HG03457 (cell line): Measurements from ENCODE around the gene ACYP2.

ENCODE experiments used
- ATAC-seq: cut with Tn5 transposase; IDR thresholded peaks from one replicate; pipeline ENCODE4 v1.9.1; 2021; ENCODE audit warnings: moderate number of reproducible peaks; ENCODE audit not compliant: unreplicated experiment

ACYP2 gene

DNA sequence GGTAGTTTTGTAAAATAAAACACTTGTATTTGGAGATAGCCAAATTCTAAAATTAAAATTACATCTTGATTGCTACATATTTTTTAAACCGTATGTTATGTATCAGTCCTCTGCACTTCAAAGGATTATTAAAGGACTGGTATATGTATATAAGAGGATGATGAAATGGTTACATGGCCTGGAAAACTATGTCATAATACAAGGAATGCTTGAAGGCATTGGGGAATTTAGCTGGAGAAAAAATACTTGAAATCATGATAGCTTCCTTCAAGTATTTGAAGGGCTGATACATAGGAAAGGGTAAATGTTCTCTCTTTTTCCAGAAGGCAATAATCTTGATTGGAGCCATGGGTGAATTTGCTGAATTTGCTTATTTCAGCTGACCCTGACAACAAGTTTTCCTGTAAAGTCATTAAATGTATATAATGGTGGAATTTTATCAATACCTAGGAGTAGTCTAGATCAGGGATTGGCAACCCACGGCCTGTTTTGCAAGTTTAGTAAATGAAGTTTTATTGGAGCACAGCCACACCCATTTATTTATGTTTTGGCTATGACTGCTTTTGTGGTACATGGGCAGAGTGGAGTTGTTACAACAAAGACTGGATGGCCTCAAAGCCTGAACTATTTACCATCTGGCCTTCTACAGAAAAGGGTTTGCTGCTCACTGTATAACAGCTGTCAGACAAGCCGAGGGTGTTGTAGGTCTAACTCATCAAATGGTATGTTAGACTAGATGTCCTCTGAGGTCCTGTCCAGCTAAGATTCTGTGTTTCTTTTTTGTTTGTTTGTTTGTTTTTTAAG lies 34.4 kb downstream of the ACYP2 start:
- no peak for ATAC-seq

DNA sequence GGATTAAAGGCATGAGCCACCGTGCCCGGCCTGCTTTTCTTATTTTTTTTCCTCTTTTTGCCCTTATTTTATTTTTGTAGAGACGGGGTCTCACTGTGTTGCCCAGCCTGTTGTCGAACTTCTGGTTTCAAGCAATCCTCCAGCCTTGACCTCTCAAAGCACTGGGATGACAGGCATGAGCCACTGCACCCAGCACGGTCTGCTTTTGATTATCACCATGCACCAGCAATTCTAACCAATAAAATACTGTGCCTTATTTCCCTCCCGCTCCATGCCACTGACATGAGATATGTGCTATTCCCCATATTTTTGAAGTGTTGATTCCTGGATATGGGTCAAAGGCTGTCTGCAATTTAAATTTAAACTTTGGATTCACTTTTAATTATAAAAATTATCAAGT lies 42.9 kb downstream of the ACYP2 start:
- ATAC-seq = no peak

DNA sequence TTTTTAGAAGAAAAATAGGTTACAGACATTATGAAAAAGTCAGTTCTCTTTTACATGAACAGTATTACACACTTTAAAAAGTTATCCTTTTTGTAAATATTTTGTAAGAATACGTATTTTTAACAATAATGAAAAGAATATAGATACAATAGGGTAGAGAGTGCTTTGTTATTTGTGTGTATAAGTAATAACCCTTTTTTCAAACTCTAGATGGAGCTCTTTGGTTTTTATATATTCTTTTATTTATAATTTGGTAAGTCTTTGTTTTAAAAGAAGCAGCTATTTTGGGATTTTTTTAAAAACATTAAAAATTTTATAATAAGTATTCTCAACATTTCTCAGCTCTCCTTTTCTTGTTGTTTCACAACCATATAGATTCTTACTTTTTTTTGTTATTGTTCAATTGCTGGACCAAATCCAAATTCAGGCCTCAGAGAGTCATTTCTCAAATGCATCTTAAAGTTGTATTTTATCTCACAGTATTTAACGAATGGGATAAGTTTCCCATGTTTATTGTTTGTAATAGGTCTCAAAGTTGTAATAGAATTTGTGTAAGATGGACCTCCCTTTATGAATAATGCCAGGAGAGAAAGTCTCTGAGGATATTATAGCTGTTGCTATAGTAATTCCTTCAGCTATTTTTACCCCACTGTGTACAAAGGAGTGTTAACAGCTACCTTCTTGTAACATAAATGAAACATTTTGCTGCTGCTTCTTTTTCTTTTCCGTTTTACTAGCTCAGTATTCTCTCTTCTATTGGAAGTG lies 46.4 kb downstream of the ACYP2 start:
- no peak for ATAC-seq

GRCh38 chr2:54164106-54164505 lies 48.7 kb downstream of the ACYP2 start:
- no peak for ATAC-seq

- no peak for ATAC-seq
These were observed 50.8 kb downstream of the ACYP2 start for GRCh38 chr2:54166121-54166773.

DNA sequence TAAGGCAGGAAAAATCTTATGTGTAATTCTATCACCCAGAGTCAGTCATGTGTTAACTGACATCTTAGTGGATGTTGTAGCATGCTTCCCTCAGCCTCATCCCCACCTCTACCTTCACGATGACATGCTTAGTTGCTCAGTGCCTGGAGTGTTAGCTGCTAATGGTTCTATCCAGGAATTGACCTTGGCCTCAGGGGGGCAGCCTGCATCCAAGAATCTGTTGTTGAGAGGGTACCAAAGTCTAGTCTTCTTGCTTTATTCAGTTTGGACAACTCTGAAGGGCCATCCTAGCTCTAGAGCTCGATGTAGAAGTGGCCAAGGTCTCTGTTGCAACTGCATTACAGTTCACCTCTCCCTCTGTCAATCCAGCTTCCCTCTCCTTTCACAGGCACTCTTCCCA lies 61.2 kb downstream of the ACYP2 start:
- no peak for ATAC-seq

DNA sequence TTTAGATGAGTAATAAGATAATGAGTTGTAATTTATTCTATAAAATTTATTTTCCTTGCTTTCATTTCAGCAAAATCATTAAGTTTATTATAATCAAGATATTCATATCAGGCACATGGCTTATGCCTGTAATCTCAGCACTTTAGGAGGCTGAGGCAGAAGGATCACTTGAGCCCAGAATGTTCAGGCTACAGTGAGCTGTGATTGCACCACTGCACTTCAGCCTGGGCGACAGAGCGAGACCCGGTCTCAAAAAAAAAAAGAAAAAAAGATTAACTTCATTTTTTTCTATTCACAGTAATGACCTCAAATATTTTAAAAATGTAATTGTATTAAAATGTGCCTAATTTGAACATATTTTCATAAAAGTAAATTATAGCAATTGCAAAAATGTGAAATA lies 67.9 kb downstream of the ACYP2 start:
- no peak for ATAC-seq

GRCh38 chr2:54183972-54184371 lies 68.6 kb downstream of the ACYP2 start:
- ATAC-seq = no peak

- no peak for ATAC-seq
These were observed 69.7 kb downstream of the ACYP2 start for GRCh38 chr2:54185105-54185504.

GRCh38 chr2:54187331-54187730 lies 71.9 kb downstream of the ACYP2 start:
- no peak for ATAC-seq

- no peak for ATAC-seq
These were observed 74.1 kb downstream of the ACYP2 start for GRCh38 chr2:54189539-54189938.

GRCh38 chr2:54191361-54192135 lies 76.1 kb downstream of the ACYP2 start:
- ATAC-seq = no peak

DNA sequence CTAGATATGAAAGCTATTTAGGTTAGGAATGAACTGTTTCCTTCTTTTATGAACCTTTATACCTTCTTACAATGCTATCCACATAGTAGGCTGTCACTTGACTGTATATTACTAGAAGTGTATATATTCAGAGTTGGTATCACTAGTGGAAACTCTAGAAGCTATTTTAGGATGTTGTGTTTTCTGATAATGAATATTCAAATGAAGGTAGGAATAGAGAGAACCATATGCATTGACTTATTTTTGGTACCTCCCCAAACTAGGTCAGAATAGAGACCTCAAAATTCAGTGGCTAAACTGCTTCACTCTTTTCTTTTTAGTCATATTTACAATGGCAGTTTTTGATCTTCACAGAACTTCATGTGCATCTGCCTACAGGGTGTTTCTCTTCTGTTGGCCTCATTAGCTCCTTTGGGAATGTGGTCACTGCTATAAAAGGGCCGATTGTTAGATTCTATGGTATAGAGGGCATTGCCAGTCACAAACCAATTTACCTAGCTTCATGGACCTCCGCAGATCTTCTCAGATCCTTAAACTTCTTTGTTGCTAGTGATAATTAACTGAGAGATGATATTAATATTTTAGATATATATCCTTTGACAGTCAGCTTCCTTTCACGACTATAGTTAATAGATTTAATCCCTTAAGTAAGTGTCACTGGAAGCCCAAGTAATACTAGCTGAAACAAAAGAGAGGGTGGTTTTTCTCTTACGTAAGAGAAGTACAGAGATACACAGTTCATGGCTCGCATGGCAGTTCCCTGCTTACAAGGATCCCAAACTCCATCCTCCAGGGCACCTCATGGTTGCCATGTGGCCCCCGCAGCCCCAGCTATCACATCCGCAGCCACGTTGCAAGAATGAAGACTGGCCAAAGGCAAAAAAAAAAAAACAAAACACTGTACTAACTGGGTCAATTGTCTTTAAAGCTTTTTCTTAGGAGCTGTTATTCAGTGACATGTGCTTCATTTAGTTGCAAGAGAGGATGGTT lies 79.6 kb downstream of the ACYP2 start:
- no peak for ATAC-seq

GRCh38 chr2:54196646-54197045 lies 81.2 kb downstream of the ACYP2 start:
- no peak for ATAC-seq

GRCh38 chr2:54204476-54204875 lies 89.1 kb downstream of the ACYP2 start:
- no peak for ATAC-seq

DNA sequence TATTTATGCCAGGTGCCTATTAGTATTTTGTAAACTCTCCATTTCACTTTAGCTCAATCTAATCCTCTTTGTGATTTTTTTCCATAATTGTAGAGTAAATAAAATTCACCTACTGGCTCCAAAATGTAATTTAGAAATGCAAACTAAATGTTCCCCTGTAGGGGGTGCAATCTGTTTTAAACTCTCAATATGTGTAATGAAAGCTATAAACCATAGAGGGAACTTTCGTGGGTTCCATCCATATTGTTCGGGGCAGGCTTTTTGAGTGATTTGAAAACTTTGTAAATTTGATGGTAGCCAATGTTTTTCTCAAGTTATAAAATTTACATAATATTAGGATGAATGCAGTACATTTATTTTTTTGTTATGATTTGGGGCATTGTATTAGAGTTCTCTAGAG lies 91.2 kb downstream of the ACYP2 start:
- ATAC-seq = no peak

GRCh38 chr2:54207666-54208195 lies 92.3 kb downstream of the ACYP2 start:
- ATAC-seq = no peak

DNA sequence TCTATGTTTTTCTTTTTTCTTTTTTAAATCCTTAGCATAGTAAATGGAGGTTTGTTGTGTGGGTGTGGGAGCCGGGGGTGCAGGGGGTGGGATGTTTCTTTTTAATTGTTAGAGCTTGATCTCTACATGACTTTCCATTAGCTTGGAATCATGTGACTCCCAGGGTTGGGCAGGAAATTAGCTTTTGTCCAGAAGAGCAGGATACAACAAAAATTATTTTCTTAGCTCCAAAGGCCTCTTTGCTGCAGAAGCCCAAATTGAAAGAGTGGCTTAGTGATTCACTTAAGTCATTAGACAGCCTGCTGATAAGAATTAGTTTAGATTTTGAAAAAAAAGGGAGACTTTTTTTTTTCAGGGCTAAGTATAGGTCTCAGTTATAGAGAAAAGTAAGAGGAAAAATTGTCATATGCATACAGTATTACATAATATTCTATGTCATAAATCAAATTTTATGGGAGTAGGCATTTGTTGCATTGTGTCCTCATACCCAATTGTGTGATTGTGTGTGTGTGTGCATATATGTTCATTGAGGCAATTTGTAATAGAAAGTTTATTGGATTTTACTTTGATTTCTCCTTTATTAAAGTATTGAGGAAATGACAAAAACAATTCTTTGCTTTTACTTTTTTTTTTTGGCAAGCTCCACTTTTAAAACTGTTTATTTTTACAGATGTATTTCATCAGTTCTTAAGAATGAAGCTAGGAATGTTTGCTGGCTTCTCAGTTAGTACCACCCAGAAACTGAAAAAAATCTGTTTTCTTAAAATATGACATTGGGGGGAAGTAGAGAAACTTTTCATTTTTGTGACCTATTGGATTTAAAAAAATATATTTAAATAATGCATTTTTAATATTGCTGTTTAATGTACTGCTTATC lies 93.2 kb downstream of the ACYP2 start:
- no peak for ATAC-seq

DNA sequence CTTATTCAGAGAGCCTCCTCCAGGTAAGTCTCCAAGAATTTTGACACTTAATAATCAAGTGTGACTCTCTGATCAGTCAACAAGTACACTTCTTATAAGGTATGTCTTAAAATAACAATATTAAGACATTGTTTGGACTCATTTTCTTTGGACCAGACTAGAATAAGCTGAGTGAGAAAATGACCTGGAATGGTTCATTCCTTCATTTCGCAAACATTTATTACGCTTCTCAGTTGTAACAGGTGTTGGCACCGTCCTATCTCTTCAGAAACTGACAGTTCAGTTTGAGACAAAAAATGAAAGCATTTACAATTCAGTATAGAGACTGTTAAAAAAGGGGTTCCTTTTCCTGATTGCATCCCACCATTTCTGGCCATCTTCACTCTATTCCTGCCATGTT lies 94.0 kb downstream of the ACYP2 start:
- ATAC-seq = no peak
